VCaP (cell line): Measurements from ENCODE around the gene ABHD16B.

Experiments used
- H3K27ac ChIP-seq: fragments of 450-650 bp; 2 replicates; pipeline ENCODE4 v1.5.1; 2017
- CTCF ChIP-seq: fragments of 450-650 bp; conservative IDR thresholded peaks from 2 replicates; pipeline ENCODE4 v1.5.1; 2017; ENCODE audit warnings: mild to moderate bottlenecking, moderate library complexity

The ABHD16B gene

GRCh38 chr20:63830841-63831588, 30.3 kb upstream of the ABHD16B start, which contains the start of gene ZBTB46:
Gene ZBTB46 (minus strand): TSS chr20:63831264. CDS start chr20:63790757, 40,507 bp downstream.
- TF ChIP-seq CTCF = no peak
- peak within 1 kb of the TSS; percentile 48; the same call in 1 of the 2 replicates for H3K27ac ChIP-seq

GRCh38 chr20:63831646-63831992, 29.7 kb upstream of the ABHD16B start:
- H3K27ac ChIP-seq = peak overlapping the region; percentile 48; the same call in 1 of the 2 replicates
- TF ChIP-seq CTCF = no peak

- peak overlapping the region; percentile 48; the same call in 1 of the 2 replicates for H3K27ac ChIP-seq
- TF ChIP-seq CTCF = no peak
Measured at GRCh38 chr20:63831993-63832686, 29.2 kb upstream of the ABHD16B start.

GRCh38 chr20:63833776-63834490, 27.4 kb upstream of the ABHD16B start:
- peak overlapping the region; percentile 27; the same call in 1 of the 2 replicates for H3K27ac ChIP-seq
- TF ChIP-seq CTCF = no peak

GRCh38 chr20:63834491-63834880, 26.8 kb upstream of the ABHD16B start:
- H3K27ac ChIP-seq = peak overlapping the region; percentile 27; the same call in 1 of the 2 replicates
- no peak for TF ChIP-seq CTCF

GRCh38 chr20:63835021-63835858, 26.1 kb upstream of the ABHD16B start:
- no peak for TF ChIP-seq CTCF
- H3K27ac ChIP-seq = peak overlapping the region; percentile 27; the same call in 1 of the 2 replicates
